ENCODE measurements around the gene GATA1.

GATA1 gene

DNA sequence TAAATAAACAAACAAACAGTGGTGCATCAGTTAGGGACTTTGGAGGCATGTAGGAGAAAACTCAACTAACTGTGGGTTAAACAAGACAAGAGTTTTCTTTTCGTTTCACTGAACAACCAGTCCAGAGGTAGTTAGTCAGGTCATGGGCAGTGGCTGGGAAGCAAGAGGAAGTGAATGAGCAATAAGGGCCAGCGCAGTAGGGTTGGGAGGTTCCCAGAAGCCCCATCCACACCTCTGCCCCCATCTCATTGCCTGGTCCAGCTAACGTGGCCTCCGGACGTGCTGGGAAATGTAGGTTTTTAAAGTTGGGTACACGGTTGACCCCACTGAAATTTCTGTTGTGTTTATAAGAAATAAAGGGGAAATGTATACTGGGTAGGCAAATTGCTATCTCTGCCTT, 16.1 kb upstream of the GATA1 start:
- no peak for DNase-seq
- peaks cover 9% of the 10 kb centered on the region for H3K27me3 Mint-ChIP-seq
- no peaks in the 10 kb centered on the region for H3K4me1 Mint-ChIP-seq
- H3K27ac Mint-ChIP-seq, result no peak overlapping the region
- CTCF ChIA-PET, result no interaction called here
- H3K4me3 Mint-ChIP-seq, result no peak overlapping the region
- H3K9me3 Mint-ChIP-seq, result no peaks in the 10 kb centered on the region
- no peaks in the 10 kb centered on the region for H3K36me3 Mint-ChIP-seq

DNA sequence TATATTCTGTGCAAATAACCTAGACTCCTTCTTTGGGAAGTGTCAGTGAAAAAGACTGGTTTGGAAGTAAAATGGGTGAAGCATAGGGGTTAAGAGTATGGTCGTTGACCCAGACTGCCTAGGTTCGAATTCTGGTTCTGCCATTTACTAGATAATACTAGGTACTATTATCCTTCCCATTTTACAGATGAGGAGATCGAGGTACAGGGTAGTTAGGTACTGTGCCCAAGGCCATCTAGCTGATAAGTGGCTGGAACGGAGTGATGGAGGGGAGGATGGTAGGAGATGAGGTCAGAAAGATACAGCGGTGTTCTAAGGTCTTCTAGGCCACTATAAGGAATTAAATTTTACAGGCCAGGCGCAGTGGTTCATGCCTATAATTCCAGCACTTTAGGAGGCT, 13.8 kb upstream of the GATA1 start:
- Mint-ChIP-seq H3K36me3 (no peaks in the 10 kb centered on the region), H3K27ac (no peak overlapping the region), H3K9me3 (no peaks in the 10 kb centered on the region), H3K4me3 (no peak overlapping the region), H3K4me1 (no peaks in the 10 kb centered on the region), H3K27me3 (peaks cover 20% of the 10 kb centered on the region)
- no peak for DNase-seq
- CTCF ChIA-PET, result no interaction called here

GRCh38 chrX:48776818-48777439, 9.5 kb upstream of the GATA1 start:
- no peaks in the 10 kb centered on the region for H3K4me1 Mint-ChIP-seq
- no peak overlapping the region for H3K27ac Mint-ChIP-seq
- CTCF ChIA-PET, result no interaction called here
- peaks cover 25% of the 10 kb centered on the region for H3K27me3 Mint-ChIP-seq
- H3K9me3 Mint-ChIP-seq, result no peaks in the 10 kb centered on the region
- H3K36me3 Mint-ChIP-seq, result no peaks in the 10 kb centered on the region
- DNase-seq, result no peak
- H3K4me3 Mint-ChIP-seq, result no peak overlapping the region

GRCh38 chrX:48779399-48779798, 7.0 kb upstream of the GATA1 start:
- DNase-seq, result no peak
- Mint-ChIP-seq H3K4me3 (no peak overlapping the region), H3K36me3 (no peaks in the 10 kb centered on the region), H3K27me3 (peaks cover 24% of the 10 kb centered on the region), H3K9me3 (no peaks in the 10 kb centered on the region), H3K4me1 (no peaks in the 10 kb centered on the region), H3K27ac (no peak overlapping the region)
- CTCF ChIA-PET, result no interaction called here

GRCh38 chrX:48781705-48782104, 4.7 kb upstream of the GATA1 start:
- Mint-ChIP-seq H3K27ac (no peak overlapping the region), H3K9me3 (no peaks in the 10 kb centered on the region), H3K27me3 (peaks cover 22% of the 10 kb centered on the region), H3K4me1 (no peaks in the 10 kb centered on the region), H3K4me3 (no peak overlapping the region), H3K36me3 (no peaks in the 10 kb centered on the region)
- CTCF ChIA-PET, result no interaction called here
- DNase-seq, result no peak

DNA sequence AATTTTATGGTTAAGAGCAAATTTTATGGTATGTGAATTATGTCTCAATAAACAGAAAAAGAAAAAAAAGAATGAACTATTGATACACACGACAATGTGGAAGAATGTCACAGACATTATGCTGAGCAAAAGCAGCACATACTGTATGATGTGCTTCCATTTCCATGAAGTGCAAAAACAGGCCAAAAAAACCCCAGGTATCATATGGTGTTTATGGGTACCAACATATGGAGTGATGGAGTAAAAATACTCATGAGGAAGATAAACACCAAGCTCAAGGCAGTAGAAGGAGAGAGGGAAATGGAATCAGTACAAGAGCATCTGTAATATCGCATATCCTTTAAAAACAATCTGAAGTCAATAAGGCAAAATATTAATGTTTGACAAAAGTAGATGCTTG, 4.2 kb upstream of the GATA1 start:
- no peak overlapping the region for H3K4me3 Mint-ChIP-seq
- H3K27ac Mint-ChIP-seq, result no peak overlapping the region
- peaks cover 23% of the 10 kb centered on the region for H3K27me3 Mint-ChIP-seq
- H3K36me3 Mint-ChIP-seq, result no peaks in the 10 kb centered on the region
- no peak for DNase-seq
- CTCF ChIA-PET, result no interaction called here
- no peaks in the 10 kb centered on the region for H3K9me3 Mint-ChIP-seq
- no peaks in the 10 kb centered on the region for H3K4me1 Mint-ChIP-seq

- no peaks in the 10 kb centered on the region for H3K9me3 Mint-ChIP-seq
- peaks cover 26% of the 10 kb centered on the region for H3K27me3 Mint-ChIP-seq
- H3K4me1 Mint-ChIP-seq, result no peaks in the 10 kb centered on the region
- no peak overlapping the region for H3K27ac Mint-ChIP-seq
- no peaks in the 10 kb centered on the region for H3K36me3 Mint-ChIP-seq
- H3K4me3 Mint-ChIP-seq, result no peak overlapping the region
- no peak for DNase-seq
- CTCF ChIA-PET, result no interaction called here
These were observed 3.6 kb upstream of the GATA1 start for GRCh38 chrX:48782795-48783194.

DNA sequence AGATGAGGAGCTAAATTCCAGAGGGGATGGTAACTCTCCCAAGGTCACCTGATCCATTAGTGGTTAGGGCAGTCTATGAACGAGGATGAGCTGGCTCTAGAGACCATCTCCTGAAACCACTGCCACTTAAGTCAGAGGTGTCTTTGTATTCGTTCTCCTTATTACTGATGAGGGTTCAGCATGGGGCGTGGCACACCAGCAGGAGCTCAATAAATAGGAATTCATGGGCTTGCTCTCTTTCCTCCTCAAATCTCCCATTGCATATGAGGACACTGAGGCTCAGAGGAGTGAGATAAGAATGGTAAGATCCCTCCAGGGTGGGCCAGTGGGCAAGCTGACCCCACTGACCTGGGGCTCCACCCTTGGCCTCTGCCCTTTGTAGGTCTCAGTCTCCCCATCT, 1.7 kb upstream of the GATA1 start:
- H3K27ac Mint-ChIP-seq, result no peak overlapping the region
- CTCF ChIA-PET, result no interaction called here
- H3K27me3 Mint-ChIP-seq, result peaks cover 42% of the 10 kb centered on the region
- H3K36me3 Mint-ChIP-seq, result no peaks in the 10 kb centered on the region
- H3K4me3 Mint-ChIP-seq, result no peak overlapping the region
- DNase-seq, result no peak
- peaks cover 12% of the 10 kb centered on the region for H3K4me1 Mint-ChIP-seq
- H3K9me3 Mint-ChIP-seq, result no peaks in the 10 kb centered on the region

- H3K9me3 Mint-ChIP-seq, result no peaks in the 10 kb centered on the region
These were observed 1.2 kb upstream of the GATA1 start for GRCh38 chrX:48785186-48785539.

GRCh38 chrX:48785540-48786214, 713 bp upstream of the GATA1 start:
- no peaks in the 10 kb centered on the region for H3K36me3 Mint-ChIP-seq
- H3K27me3 Mint-ChIP-seq, result peaks cover 51% of the 10 kb centered on the region
- no peak overlapping the region for H3K27ac Mint-ChIP-seq
- CTCF ChIA-PET, result no interaction called here
- no peak overlapping the region for H3K4me3 Mint-ChIP-seq
- no peaks in the 10 kb centered on the region for H3K9me3 Mint-ChIP-seq
- H3K4me1 Mint-ChIP-seq, result peaks cover 21% of the 10 kb centered on the region
- DNase-seq, result no peak

More at GRCh38 chrX:48785186-48785539, 1.2 kb upstream of the GATA1 start:
- CTCF ChIA-PET, result no interaction called here
- Mint-ChIP-seq H3K27me3 (peaks cover 46% of the 10 kb centered on the region), H3K36me3 (no peaks in the 10 kb centered on the region), H3K4me3 (no peak overlapping the region), H3K4me1 (peaks cover 16% of the 10 kb centered on the region), H3K27ac (no peak overlapping the region)
- no peak for DNase-seq

GRCh38 chrX:48786825-48787504, 575 bp downstream of the GATA1 start:
- no peak for DNase-seq
- Mint-ChIP-seq H3K27me3 (peaks cover 46% of the 10 kb centered on the region), H3K4me1 (peaks cover 22% of the 10 kb centered on the region), H3K27ac (no peak overlapping the region), H3K4me3 (no peak overlapping the region), H3K9me3 (no peaks in the 10 kb centered on the region), H3K36me3 (no peaks in the 10 kb centered on the region)
- CTCF ChIA-PET, result no interaction called here

GRCh38 chrX:48787505-48788443, 1.4 kb downstream of the GATA1 start:
- H3K27ac Mint-ChIP-seq, result no peak overlapping the region
- no peak overlapping the region for H3K4me3 Mint-ChIP-seq
- no peaks in the 10 kb centered on the region for H3K36me3 Mint-ChIP-seq
- peaks cover 46% of the 10 kb centered on the region for H3K27me3 Mint-ChIP-seq
- no peak for DNase-seq
- no peaks in the 10 kb centered on the region for H3K9me3 Mint-ChIP-seq
- peaks cover 22% of the 10 kb centered on the region for H3K4me1 Mint-ChIP-seq
- CTCF ChIA-PET, result no interaction called here

DNA sequence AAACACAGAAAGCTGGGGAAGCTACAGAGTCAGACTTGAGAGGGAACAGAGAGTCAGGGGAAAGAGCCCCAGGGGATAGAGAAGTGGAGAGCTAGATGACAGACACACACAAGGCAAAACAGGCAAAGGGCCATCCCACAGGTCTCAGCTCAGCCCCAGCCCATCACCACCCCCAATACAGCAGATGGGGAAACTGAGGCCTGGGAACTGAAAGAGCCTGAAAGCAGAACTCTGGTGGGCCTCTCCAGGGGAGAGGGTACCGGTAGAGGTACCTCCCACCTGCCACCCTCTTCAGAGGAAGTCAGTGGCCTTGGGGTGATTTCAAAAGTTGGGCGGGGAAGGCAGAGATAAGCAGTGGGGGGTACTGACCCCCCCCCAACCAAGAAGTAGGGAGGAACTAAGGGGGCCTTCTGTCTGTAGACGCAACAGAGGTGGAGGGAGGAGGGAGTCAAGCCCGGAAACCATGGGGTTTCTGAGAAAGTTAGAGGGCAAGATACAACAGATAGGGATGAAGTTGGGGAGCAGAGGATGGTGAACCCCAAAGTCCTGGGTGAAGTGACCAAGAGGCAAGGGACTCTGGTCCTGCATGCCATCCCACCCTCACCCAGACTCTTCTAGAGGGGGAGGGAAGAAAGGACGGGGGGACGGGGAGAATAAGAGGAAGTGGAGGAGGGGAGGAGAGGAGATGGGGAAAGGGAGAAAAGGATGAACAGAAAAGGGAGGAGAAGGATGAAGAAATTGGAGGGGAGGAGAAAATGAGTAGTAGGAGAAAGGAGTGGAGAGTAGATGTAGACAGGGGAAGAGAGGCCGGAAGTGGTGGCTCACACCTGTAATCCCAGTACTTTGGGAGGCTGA, 3.2 kb downstream of the GATA1 start:
- Mint-ChIP-seq H3K27ac (peak overlapping the region; percentile 52), H3K9me3 (no peaks in the 10 kb centered on the region), H3K4me3 (peak overlapping the region; percentile 28), H3K27me3 (peaks cover 50% of the 10 kb centered on the region), H3K36me3 (no peaks in the 10 kb centered on the region), H3K4me1 (peaks cover 22% of the 10 kb centered on the region)
- DNase-seq, result peak; percentile 24
- CTCF ChIA-PET, result no interaction called here

GRCh38 chrX:48790477-48790876, 4.1 kb downstream of the GATA1 start:
- Mint-ChIP-seq H3K4me1 (peaks cover 22% of the 10 kb centered on the region), H3K36me3 (no peaks in the 10 kb centered on the region), H3K27ac (no peak overlapping the region), H3K27me3 (peaks cover 46% of the 10 kb centered on the region), H3K9me3 (no peaks in the 10 kb centered on the region), H3K4me3 (no peak overlapping the region)
- DNase-seq, result no peak
- CTCF ChIA-PET, result no interaction called here
